Measurements from ENCODE around the gene PHF21A.

Gene PHF21A

DNA sequence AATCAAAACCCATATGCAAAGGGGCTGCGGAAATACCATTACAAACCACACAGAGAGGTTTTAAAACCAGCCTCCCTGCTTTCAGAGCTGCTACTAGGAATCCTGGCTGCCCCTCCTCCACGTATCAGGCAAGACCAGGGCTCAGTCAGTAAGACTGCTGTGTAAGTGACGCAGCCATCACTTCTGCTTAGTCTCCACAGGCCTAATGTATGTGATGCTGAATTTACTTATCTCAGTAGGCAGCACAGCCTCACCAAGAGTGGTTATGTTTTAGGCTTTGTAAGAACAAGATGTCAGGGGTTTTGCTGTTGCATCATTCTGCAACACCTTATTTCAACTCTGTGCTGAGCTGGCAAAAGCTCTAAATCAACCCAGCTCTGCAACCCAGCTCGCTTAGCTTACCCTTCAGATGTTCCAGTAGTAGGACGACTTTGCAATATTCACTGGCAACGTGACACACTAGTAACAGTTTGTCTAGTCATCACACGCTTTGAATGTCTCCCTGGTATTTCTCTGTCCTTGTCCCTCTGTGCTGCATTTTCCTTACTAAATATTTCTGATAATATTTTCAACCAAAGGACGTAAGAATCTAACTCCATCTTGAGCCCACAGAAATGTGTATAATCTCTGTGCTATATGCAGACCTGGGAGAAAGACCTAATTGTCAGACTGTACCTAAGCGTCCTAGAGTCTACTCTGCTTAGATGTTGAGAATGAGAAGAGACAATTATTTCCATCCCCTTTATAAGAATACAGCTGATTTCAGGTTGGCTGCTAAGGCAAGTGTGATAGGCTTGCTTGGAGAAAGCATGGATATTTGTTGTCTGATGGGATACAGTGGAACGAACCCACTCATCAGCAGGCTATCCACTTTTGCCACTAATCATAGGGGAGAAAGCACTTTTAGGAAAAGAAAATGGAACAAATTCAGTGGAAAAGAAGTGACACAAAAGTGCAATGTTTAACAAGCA is 126.6 kb downstream of the PHF21A start:
- no peak overlapping the region for H3K4me3 ChIP-seq (ENCODE audit: low read depth, low read length)
- DNase-seq (ENCODE audit: low read depth), result peak; percentile 52
- TF ChIP-seq, protein P1, sequence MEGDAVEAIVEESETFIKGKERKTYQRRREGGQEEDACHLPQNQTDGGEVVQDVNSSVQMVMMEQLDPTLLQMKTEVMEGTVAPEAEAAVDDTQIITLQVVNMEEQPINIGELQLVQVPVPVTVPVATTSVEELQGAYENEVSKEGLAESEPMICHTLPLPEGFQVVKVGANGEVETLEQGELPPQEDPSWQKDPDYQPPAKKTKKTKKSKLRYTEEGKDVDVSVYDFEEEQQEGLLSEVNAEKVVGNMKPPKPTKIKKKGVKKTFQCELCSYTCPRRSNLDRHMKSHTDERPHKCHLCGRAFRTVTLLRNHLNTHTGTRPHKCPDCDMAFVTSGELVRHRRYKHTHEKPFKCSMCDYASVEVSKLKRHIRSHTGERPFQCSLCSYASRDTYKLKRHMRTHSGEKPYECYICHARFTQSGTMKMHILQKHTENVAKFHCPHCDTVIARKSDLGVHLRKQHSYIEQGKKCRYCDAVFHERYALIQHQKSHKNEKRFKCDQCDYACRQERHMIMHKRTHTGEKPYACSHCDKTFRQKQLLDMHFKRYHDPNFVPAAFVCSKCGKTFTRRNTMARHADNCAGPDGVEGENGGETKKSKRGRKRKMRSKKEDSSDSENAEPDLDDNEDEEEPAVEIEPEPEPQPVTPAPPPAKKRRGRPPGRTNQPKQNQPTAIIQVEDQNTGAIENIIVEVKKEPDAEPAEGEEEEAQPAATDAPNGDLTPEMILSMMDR (conservative IDR thresholded peaks at IDR 0.05; ENCODE audit: low read depth, low read length), result no peak

- TF ChIP-seq, protein P1 (conservative IDR thresholded peaks at IDR 0.05; ENCODE audit: low read depth, low read length), result no peak
- peak; percentile 24 for DNase-seq (ENCODE audit: low read depth)
- no peak overlapping the region for H3K4me3 ChIP-seq (ENCODE audit: low read depth, low read length)
These were observed 127.7 kb downstream of the PHF21A start for GRCh38 chr11:45993531-45994001.

DNA sequence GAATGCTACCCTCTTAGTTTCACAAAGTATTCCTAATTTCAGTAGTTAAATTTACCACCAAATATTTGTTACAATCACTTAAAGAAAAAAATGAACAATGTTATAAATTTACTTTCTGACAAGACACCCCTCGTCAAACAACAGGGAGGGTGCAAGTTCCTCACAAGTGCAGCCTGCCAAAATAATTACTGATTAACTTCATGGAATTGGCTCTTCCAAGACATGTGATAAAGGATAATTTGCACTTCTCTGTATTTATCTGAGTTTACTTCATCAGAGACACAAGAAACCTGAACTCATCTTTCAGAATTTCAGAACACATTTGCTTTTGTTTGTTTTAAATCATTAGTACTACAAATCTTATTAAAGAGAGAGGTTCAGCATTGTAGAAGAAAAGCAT is 132.3 kb downstream of the PHF21A start:
- TF ChIP-seq, protein P1 (conservative IDR thresholded peaks at IDR 0.05; ENCODE audit: low read depth, low read length), result no peak
- H3K4me3 ChIP-seq (ENCODE audit: low read depth, low read length), result no peak overlapping the region

DNA sequence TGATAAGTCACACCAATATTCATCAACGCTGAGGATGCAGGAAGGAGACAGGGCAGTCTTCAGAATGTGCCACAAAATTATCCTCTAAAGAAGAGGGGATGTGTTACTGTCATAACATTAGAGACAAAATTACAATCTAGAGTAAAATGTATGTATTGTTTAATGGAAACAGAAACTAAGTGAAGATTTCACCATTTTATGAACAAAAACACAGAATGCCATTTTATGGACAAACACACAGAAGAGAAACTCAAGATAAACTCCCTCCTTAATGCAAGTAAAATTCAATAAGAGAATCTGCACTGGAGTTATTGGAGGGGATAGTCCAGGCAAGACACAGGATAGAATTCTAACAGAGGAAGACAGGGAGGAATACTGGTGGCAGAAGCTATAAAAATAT is 136.0 kb downstream of the PHF21A start:
- H3K4me3 ChIP-seq (ENCODE audit: low read depth, low read length), result no peak overlapping the region
- TF ChIP-seq, protein P1 (conservative IDR thresholded peaks at IDR 0.05; ENCODE audit: low read depth, low read length), result no peak
- no peak for DNase-seq (ENCODE audit: low read depth)

More for the DNA sequence above, 132.3 kb downstream of the PHF21A start:
- no peak for DNase-seq (ENCODE audit: low read depth)

DNA sequence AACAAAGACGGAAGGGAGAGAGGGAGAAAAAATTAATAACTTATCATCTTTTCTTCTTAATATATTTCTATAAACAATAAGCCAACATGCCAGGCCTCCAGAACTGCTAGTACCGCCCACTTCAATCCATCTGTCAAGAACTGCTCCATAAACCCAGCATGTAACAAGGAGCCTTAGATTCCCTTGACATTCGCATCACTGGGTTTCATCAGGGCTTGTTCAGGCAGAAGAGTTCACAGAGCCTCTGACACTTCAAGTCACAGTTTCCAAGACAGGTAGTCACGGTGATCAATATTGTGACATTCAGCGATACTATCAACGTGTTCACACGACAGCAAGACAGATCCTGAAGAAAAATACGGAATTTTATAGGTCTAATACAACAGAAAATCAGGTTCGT is 137.1 kb downstream of the PHF21A start:
- H3K4me3 ChIP-seq (ENCODE audit: low read depth, low read length), result no peak overlapping the region
- TF ChIP-seq, protein P1 (conservative IDR thresholded peaks at IDR 0.05; ENCODE audit: low read depth, low read length), result no peak
- no peak for DNase-seq (ENCODE audit: low read depth)

- no peak for DNase-seq (ENCODE audit: low read depth)
- TF ChIP-seq, protein P1 (conservative IDR thresholded peaks at IDR 0.05; ENCODE audit: low read depth, low read length), result no peak
- H3K4me3 ChIP-seq (ENCODE audit: low read depth, low read length), result no peak overlapping the region
These were observed 137.8 kb downstream of the PHF21A start for GRCh38 chr11:45983471-45983845.

Measured in choroid plexus epithelial cell (primary cell).